NOMO-1 treated with DMSO at 0.1 percent for 48 hours (cell line): ENCODE data around the gene CXorf65.

Source experiments
- DNase-seq: peaks from one replicate; lab custom pipeline; 2025; ENCODE audit not compliant: unreplicated experiment; lab: John Stamatoyannopoulos, UW

Gene CXorf65

DNA sequence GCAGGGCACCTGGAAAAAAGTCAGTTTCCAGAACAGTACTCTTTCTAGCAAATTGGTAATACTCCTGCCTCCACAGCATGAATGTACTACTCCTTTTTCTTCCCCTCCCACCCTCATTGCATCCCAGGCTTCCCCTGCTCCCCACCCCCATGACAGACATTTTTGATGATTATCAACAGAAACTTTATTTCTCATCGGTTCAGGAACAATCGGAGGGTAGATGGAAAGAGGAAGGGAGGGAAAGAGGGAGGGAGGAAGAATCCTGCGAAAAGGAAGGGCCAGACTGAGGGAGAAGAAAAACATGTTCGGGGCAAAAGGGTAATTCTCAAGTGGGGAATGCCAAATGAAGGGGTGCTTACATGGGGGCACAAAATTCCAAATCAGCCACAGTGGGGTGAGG is 705 bp upstream of the CXorf65 start:
- DNase-seq: no peak

- no peak for DNase-seq
Observed at GRCh38 chrX:71105628-71106027, 912 bp downstream of the CXorf65 start.

- peak; percentile 24 for DNase-seq
Observed at GRCh38 chrX:71103110-71103983, 3.2 kb downstream of the CXorf65 start.

- no peak for DNase-seq
Observed at GRCh38 chrX:71102292-71102691, 4.2 kb downstream of the CXorf65 start.

DNA sequence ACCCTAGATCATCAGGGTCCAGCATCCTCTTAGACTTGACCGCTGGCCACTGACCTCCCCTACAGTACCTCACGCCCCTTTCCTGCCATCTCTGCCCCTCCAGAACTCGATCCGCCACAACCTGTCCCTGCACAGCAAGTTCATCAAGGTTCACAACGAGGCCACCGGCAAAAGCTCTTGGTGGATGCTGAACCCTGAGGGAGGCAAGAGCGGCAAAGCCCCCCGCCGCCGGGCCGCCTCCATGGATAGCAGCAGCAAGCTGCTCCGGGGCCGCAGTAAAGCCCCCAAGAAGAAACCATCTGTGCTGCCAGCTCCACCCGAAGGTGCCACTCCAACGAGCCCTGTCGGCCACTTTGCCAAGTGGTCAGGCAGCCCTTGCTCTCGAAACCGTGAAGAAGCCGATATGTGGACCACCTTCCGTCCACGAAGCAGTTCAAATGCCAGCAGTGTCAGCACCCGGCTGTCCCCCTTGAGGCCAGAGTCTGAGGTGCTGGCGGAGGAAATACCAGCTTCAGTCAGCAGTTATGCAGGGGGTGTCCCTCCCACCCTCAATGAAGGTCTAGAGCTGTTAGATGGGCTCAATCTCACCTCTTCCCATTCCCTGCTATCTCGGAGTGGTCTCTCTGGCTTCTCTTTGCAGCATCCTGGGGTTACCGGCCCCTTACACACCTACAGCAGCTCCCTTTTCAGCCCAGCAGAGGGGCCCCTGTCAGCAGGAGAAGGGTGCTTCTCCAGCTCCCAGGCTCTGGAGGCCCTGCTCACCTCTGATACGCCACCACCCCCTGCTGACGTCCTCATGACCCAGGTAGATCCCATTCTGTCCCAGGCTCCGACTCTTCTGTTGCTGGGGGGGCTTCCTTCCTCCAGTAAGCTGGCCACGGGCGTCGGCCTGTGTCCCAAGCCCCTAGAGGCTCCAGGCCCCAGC is 5.7 kb downstream of the CXorf65 start:
- DNase-seq: no peak

- no peak for DNase-seq
Observed at GRCh38 chrX:71099736-71100135, 6.8 kb downstream of the CXorf65 start.

GRCh38 chrX:71098951-71099506 is 7.5 kb downstream of the CXorf65 start:
- no peak for DNase-seq

DNA sequence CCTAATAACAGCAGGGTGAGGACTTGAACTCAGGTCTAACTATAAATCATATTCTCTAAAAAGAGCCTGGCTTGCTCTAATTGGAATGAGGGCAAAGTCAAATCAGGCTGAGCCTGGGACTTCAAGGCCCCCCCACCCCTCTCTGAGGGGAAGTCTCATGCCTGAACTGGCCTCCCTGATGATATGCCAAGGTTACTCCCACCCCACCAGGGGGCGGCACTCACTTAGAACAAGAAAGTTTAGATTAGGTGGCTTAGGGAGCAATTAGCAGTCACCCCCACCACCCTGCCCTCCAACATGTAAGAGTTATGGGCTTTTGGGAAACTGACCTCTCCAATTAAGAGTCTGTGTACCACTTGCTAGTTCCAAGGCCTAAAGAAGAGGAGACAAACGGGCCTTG is 8.2 kb downstream of the CXorf65 start:
- DNase-seq: peak; percentile 50

GRCh38 chrX:71096760-71097032 is 9.8 kb downstream of the CXorf65 start:
- DNase-seq: no peak

GRCh38 chrX:71095981-71096759 is 10.4 kb downstream of the CXorf65 start:
- DNase-seq: peak; percentile 38

GRCh38 chrX:71095555-71095980 is 11.0 kb downstream of the CXorf65 start, which contains the start of gene FOXO4:
Gene FOXO4, plus strand, starts transcription at chrX:71095851. Its CDS starts 678 bp downstream, at chrX:71096529.
- peak; percentile 78 for DNase-seq

DNA sequence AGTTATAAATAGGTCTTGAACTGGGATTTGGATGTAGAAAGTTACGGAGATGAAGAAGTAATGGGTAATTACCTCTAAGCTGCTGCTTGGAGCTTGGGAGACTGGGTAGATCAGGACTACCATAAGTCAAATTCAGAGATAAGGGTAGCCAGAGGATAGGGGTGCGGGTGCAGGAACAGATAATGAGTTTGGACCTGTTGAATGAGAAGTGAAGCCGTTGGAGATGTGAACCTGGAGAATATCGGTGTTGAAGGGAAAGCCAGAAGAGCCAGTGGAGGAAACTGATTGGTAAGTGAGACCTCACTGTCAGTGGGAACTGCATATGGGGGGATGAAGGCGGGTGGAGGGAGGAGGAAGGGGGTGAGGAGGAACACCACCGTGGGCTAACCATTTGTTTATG is 11.5 kb downstream of the CXorf65 start:
- DNase-seq: no peak

GRCh38 chrX:71091263-71091662 is 15.3 kb downstream of the CXorf65 start:
- DNase-seq: no peak

DNA sequence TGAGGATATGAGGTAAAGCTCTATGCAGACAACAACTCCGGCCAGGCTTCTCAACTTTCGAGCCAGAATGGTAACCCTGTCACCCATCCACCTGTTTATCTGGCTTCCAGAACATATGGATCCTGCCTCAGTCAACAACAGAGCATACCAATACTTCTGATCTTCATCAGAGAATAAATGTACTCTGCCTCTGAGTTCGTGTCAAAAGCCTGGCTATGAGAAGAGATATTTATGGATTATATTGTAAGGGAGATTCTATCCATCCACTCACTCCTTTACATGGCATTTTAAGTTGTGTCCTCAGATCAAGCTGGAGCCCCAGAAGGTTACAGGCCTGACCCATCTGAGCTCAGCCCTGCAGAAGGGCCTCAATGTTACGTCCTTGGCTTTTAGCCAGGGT is 20.6 kb downstream of the CXorf65 start:
- DNase-seq: no peak

DNA sequence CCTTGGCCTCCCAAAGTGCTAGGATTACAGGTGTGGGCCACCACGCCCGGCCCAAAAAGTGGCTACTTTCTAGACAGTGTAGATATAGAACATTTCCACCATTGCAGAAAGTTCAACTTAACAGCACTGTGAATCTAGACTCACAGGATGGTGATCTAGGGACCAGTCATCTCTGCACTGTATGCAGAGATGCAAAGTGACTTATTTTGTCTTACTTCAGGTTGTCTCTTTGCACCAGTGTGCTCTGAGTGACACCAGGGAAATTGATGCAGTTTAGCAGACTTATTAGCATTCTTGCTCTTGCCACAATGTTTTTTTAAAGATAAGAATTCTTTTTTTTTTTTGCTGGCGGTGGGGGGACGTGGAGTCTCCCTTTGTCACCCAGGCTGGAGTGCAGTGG is 23.7 kb downstream of the CXorf65 start:
- no peak for DNase-seq

DNA sequence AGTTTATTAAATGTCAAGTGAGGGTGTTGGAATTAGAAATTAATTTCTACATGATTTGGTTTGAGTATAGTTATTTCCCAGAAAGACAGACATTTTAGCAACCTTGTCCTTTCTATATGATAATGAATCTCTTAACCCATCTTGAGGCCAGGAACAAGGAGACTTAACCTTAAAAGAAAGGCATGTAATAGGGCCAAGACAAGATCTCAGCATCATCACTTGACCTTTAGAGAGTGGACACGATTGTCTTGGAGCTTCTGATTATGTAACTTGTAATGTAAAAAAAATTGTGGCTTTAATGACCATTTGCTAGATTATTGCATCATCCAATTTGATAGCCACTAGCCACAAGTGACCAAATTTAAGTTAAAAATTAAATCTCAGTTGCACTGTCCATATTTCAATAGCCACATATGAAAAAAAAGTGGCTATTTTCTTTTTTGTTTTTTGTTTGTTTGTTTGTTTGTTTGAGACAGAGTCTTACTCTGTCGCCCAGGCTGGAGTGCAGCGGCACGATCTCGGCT is 24.4 kb downstream of the CXorf65 start:
- no peak for DNase-seq

DNA sequence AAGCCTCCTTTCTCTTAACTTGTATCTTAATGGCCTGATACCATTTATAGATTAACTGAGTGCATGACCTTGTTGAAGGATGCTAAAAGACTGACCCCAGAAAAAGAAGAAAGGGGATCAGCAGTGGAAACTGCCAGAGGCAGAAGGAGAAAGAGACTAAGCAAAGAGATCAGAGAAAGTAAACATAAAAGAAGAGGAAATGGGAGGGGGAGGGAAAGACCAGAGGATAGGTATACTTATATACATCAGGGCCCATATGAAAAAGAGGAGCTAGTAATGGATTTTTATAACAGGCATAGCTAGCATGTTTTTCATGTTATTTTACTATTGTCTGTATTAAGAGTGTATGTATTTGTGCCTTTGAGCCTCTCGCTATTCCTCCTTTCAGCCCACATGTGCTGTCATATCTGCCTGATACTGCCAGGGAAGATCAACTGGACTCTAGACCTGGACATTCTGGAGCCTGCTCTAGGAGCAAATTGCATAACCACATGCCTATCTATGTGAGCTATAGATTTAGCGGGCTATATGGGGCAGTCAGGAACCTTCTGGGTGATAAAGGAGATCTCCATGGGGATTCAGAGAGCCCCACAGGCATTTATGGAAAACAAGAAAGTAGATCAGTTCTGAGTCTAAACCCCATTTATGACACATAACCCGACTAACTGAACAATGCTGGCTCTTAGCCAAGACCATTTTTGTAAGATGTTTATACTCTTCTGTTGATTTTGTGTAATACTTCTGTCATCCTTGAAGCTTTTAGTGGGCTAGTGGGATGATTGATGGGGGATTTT is 25.0 kb downstream of the CXorf65 start:
- DNase-seq: no peak

GRCh38 chrX:71070531-71070930 is 36.0 kb downstream of the CXorf65 start:
- DNase-seq: no peak

DNA sequence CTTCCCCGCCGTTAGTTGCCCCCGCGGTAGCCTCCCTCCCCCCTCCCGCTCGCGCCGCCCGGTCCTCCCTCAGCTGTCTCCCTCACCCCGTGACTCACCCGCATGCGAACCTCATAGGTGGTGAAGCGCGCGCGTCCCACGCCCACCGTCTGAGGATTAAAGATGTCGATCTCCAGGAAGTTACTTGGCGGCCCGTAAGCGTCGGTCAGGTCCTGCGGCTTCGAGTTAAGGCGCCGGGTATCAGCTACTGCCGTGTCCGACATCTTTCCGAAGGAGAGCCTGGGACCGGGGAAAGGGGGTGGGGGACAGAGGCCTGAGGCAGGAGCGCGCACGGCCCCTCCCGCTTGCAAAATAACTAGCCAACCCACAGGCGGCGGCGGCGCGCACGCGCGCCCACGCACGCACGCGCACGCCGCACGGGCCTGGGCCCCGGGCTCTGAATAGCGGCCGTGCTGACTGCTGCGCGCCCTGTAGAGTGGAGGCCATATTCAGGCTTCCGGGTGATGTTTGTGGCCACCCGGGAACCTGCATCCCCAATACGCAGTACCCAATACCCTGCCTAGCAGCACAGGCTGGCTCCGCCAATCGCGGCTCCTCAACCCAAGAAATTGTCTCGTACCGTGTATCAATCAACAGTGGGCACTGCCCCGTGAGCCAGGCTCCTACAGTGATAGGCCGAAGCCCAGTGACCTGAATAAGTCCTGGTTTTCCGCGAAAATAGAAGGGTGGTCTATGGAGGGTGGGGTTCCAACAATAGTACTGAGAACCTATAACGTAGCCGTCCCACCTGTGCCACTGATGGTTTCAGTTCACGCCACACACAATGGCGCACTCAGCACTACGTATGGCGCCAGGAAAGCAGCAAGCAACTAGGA is 38.3 kb downstream of the CXorf65 start, which contains the start of gene SNX12:
TSS of gene SNX12 (minus strand) at position 291 of the 875 bp plus-strand sequence. CDS start at position 263, 28 bp downstream.
- peak; percentile 82 for DNase-seq
